HG03571 (cell line): ENCODE results near the gene MECP2.
A peak's percentile ranks its signal among the peaks of the same experiment; 100 is the strongest.

Experiments used
- ATAC-seq: cut with Tn5 transposase; IDR thresholded peaks from one replicate; pipeline ENCODE4 v1.9.1; 2021; ENCODE audit not compliant: unreplicated experiment

MECP2 gene

GRCh38 chrX:154116426-154117211 is 19.1 kb upstream of the MECP2 start:
- no peak for ATAC-seq

DNA sequence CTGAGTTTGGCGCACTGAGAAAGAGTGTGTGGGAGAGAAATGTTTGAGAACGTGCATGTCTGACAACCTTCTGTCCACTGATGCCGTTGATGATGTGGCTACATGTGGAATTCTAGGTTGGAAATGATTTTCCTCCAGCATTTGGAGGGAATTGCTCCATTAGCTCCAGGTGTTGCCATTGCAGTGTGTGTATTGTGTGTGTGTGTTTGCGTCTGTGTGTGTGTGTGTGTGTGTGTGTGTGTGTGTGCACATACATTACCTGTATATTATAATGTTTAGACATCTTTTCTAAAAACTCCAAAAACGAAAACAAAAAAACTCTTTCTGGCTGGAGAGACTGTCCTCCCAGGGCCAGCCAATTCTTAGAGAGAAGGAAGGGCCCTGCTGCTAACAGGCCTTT is 18.2 kb upstream of the MECP2 start:
- no peak for ATAC-seq

DNA sequence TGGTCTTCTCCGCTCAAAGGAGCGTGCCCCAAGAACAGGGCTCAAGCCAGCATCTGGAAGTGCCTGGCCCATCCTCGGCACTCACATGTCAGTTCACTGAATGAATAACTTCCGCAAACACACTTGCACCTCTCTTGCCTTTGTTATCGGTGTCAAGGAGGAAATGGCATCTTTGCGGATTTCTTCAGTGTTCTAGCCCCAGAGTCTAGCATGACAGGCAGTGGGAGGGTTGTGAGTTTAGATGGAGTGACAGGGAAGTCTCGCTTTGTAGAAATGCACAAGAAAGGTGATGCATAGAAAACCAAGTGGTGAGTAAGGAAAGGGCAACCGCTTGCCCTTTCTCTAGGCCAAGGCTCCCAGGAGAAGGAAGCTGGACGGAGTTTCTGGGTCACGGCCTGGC is 17.6 kb upstream of the MECP2 start:
- ATAC-seq: no peak

DNA sequence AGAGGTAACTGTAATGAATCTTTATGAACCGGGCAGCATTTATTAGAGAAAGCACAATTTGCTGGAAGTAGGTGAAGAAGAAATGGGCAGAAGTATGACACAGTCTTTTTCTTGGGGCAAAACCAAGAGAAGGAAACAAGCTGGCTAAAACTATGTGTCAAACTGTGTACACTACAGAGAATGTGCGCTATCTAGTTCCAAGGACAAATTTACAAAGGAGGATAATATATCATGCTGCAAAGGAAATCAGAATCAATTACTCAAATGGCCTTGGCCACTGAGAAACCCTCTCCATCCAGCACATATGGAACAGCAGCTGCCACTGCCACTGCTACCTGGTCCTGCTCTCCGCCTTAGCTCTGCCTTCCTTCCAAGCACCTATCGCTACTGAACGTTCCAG is 17.1 kb upstream of the MECP2 start:
- no peak for ATAC-seq

DNA sequence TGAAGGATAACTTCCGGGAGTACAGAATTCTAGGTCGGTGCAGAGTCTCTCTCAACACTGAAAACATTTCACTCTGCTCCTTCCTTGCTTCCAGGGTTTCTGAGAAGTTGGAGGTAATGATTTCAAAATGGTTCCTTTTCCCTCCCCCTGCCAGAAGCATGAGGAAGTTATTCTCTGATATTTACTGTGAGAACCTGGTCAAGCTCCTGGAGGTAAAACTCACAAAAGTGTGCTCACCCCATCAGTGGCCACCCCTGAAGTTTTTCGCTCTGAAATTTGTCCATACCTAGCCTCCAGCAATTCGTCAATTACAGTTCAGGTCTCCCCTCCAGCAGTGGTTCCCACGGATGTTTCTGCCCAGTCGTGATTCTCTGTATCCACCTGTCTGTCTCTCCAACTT is 16.2 kb upstream of the MECP2 start:
- ATAC-seq: no peak

DNA sequence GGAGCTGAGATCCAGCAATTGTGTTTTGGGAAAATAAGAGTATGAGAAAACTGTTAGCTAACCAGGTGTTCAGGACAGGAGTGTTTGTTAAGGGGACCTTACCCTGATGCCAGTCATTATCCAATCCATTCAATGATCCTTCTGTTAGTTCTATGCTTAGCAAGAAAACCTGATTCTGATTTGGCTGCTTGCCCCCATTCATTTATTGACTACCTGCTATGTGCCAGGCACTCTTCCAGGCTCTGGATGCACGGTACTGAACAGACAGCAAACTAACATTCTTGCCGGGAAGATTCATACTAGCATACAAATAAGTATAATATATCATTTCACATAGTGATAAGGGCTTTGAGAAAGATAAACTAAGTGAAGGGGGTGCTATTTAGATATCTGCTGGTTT is 1.0 kb upstream of the MECP2 start:
- ATAC-seq: no peak

DNA sequence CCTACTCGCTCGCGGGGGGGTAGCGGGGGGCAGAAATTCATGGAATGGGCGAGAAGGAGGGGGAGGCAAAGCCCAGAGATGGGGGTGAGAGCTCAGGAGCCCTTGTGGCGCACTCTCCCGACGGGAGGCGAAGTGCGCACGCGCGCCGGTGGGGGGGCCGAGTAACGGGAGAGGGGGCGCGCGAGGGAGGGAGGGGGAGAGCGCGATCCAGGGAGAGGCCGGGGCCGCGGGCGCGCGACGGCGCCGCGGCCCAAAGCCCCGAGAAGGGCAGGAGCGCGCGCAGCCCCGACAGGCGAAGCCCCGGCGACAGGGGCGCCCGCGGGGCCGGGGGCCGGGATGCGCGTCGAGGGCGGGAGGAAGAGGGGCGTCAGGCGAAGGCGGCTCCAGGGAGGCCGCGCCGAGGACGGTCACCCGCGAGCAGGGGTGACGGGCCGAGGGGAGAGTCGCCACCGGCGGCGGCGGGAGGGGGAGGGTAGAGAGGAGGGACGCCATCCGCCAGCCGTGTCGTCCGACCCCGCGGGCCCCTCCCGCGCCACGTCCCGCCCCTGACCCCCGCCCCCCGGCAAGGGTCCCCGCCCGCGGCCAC is 421 bp downstream of the MECP2 start:
- ATAC-seq: peak; percentile 47

DNA sequence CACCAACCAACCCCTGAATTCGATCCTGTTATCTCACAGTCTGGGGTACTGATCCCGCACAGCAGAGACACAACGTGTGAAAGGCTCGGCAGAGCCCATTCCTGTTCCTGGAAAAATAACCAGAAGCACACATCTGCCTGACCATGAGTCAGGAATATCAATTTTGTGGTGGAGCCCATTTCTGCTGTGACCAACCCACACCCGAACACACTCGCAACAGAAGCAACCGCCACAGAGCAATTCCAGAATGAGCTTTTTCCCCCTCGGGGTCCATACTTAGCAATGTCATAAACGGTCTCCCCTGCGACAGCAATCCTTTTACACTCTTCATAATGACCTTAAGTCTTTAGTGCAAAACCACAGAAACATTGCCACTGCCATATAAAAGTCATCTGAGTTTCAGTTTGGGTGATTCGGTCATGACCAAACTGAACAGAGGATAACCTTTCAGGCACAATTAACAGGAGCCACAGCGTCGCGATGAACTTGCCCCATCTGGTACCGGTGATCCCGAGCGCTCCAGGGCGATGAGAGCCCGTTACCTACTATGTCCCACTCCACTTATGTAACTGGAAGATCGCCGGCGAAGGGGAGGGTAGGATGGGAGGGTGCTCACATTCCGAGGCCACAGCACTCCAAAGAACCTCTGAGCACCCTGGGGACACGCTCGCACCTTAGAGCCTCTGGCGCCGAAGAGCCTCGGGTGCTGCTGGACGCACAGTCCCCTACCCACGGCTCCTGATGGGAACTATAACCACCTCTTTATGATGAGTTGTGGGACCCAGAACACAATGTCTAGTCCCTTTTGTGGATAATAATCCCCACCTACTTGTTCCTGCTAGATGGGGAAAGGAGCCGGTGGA is 1.1 kb downstream of the MECP2 start:
- no peak for ATAC-seq

GRCh38 chrX:154094833-154095232 is 2.7 kb downstream of the MECP2 start:
- no peak for ATAC-seq

DNA sequence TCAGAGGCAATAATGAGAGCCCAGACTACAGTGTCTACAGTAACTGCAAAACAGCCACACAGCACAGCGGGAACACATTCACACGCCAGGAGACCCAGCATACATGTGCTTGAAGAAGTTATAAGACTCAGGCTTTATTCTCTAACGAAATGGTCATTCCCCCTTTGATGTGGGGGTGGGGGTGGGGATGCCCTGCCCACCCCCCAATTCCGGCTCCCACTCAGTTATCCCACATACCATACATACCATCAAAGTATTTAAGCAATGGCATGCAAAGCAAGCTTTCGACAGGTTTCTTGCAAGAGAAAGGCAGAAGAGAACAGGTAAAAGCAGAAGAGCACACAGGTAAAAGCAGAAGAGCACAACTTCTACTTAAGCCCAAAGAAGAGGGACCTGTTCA is 3.6 kb downstream of the MECP2 start:
- ATAC-seq: no peak

- no peak for ATAC-seq
Measured at GRCh38 chrX:154092371-154092770, 5.1 kb downstream of the MECP2 start.

DNA sequence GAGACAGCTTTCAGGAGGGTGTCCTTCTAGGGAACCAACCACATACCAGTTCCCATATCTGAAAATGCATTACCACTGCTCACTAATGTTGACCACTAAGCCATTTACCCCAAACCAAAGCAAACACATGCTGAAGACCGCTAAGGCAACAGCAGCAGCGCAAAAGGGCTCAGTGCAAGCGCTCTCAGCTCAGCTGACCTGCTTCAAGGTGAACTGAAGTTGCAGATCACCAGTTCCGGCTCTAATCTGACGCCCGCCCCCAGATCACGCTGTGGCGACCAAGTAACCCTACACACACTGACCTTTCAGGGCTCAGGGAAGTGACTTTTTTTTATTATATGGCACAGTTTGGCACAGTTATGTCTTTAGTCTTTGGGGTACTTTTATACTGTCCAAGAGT is 5.8 kb downstream of the MECP2 start:
- ATAC-seq: no peak

DNA sequence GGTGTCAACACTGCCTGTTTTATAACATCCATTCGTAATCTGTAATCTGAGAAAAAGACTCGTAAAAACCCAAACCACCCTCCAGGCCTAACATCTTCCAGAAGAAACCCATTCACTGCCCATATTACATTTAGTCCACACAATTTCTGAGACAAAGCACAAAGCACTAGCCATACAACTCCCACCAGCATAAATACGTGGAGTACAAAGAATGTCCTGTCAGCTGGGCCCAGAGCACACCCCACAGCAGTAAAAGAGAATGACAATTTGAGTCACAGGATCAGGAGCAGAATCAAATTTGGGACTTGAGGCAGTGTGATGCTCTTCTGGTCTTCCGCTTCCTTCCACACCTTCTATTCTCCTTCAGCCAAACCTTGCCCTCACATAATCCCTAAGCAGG is 6.8 kb downstream of the MECP2 start:
- ATAC-seq: no peak

DNA sequence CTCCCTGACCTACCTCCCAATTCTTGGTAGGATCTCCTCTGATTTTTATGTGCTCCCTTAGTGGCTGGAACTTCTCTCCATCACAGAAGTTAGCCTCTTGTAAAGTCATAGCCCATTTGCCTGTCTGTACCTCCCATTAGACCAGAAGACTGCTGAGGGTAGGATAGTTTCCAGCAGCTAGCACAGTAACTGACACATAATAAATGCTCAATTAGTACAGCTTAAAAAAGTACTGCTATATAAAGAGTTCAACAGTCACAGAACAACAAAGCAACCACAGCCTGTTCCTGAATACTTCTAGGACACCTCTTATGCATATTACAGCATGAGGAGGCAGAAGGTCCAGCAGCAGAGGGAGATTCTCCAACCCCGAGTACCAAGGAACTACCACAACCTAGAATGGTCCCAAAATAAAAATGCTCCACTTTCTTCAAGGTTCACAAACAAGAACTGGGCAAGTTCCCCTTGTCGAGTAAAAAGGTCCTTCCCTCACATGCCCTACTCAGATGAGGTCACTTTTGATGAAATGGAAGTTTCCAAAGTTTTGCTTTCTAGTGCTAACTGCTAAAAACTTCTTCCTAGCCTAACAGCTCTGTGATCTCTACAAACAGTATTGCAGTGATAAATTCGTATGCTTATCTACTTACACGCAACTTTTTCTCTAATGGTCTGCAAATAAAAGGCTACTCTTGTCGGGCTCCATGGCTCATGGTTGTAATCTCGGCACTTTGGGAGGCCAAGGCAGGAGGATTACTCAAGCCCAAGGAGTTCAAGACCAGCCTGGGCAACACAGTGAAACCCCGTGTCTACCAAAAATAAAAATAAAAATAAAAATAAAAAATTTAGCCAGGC is 12.8 kb downstream of the MECP2 start:
- ATAC-seq: no peak

DNA sequence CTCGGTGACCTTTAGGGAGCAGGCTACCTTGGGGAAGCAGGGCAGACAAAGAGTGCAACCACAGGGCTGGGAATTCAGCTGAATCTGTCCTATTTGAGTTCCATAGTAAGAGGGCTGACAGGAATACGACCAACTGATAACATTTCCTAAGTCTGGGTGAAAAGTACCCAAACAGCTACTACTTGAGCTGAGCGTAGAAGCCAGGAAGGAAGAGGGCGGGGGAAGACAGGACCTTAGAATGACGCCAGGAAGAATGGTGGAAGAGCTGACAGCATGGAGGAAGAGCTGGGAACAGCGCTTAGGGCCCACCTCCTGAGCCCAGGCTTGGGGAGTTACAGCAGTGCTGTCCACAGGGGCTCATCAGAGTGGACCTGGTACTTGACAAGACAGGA is 14.4 kb downstream of the MECP2 start:
- no peak for ATAC-seq

- no peak for ATAC-seq
Measured at GRCh38 chrX:154082396-154083125, 15.0 kb downstream of the MECP2 start.

DNA sequence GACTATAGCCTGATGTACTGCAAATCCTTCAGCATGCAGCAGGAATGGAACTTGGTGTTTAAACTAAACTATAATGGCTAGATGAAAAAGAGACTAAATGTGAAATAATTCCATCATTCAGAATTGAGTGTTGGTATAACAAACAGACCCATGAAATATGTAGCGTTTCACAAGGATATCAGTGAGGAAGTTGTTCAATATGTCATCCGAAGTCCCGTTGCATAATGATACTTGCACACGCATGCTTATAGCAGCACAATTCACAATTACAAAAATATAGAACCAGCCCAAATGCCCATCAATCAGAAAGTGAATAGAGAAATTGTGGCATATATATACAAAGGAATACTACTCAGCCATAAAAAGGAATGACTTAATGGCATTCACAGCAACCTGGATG is 20.4 kb downstream of the MECP2 start:
- ATAC-seq: no peak

GRCh38 chrX:154074199-154074598 is 23.3 kb downstream of the MECP2 start:
- ATAC-seq: no peak

GRCh38 chrX:154072192-154072591 is 25.3 kb downstream of the MECP2 start:
- no peak for ATAC-seq

DNA sequence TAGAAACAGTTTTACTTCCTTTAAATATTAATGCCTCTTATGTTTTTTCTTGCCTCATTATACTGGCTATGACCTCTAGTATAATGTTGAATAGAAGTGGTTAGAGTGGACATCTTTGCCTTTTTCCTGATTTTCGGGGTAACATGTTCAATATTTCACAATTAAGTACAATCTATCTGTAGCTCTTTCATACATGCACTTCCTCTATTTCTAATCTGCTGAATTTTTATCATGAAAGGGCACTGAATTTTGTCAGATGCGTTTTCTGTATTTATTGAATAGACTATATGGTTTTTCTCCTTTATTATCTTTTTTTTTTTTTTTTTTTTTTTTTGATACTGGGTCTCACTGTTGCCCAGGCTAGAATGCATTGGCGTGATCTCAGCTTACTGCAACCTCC is 29.0 kb downstream of the MECP2 start:
- ATAC-seq: no peak
